ENCODE measurements around the gene BAG3.

- no peak for TF ChIP-seq ZNF174 (tag by site-specific recombination; IDR thresholded peaks at IDR 0.05)
- no peak for TF ChIP-seq ZNF560 (tag by site-specific recombination; IDR thresholded peaks at IDR 0.05; ENCODE audit: borderline replicate concordance)
- no peak for TF ChIP-seq ZNF530 (tag by site-specific recombination; IDR thresholded peaks at IDR 0.05; ENCODE audit: low read depth)
- no peak for TF ChIP-seq ELK4 (IDR thresholded peaks at IDR 0.05; ENCODE audit: borderline replicate concordance, low read depth, low read length)
- TF ChIP-seq CTCF (tag by site-specific recombination; IDR thresholded peaks at IDR 0.05) = no peak
- no peak for TF ChIP-seq ZNF184 (tag by site-specific recombination; IDR thresholded peaks at IDR 0.05)
Measured at GRCh38 chr10:119616882-119617570, 34.2 kb upstream of the BAG3 start.

Data from HEK293 (cell line).